Colon (tissue), 2 donors: ENCODE measurements around the gene NLGN1.

ENCODE experiments used
- FAIRE-seq: peaks from 2 replicates; lab custom pipeline; 2012; peaks lifted over from hg19 to GRCh38; lab: Jason Lieb, UNC
- donor health status: control.
- donor health status: control.

The NLGN1 gene

DNA sequence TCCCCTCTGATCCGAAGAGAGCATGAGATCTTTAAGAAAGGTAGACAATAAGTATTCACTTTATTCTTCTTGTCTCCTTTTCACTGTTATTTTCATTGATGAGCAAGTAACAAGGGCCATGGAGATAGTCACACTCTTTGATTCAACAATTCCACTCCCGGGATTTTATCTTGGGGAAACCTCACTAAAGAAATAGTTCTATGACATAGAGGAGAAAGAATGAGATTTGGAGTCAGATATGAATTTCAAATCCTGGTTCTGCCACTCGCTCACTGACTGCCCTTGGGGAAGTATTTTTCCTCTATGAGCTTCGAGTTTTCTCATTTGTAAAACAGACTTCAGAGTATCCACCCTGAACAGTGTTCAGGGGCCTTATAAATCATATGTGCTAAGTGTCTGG, 514.6 kb downstream of the NLGN1 start:
- no peak for FAIRE-seq

DNA sequence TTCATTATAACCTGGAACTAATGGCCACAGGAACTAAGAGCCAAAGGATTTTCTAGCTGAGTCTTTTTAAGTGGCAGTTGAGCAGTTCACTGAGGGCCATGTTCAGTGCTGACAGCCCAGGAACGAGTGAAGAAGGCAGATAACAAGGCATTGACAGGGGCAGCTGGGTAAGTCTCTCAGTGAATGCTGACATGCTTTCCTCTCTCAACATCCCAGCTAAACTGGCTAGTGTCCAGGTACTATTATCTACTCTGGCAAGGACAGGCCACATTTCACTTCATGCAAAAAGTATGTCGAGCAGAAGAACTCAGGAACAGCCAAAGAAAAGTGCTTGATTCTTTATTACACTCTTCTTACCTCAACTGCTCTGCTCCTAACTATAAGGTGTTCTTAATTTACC, 515.9 kb downstream of the NLGN1 start:
- no peak for FAIRE-seq

DNA sequence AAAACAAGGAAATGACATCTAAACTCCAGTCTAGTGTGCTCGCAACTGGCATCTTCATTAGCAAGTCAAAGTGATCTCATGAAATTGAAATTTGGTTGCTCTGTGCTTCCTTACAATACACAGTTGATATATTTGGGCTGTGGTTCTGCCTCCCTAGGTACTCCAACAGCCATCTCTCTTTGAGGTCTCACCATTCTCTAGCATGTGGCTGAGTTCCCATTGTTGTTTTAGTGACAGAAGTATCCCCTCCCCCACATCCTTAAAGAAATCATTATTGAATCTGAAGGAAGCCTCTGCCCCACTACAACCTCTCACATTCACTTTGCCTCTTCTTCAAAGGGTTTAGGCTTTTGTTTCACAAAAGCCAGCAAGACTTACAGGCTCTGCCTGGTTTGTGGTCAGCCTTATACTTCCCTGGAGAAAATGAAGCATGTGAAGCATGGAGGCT, 516.5 kb downstream of the NLGN1 start:
- no peak for FAIRE-seq

DNA sequence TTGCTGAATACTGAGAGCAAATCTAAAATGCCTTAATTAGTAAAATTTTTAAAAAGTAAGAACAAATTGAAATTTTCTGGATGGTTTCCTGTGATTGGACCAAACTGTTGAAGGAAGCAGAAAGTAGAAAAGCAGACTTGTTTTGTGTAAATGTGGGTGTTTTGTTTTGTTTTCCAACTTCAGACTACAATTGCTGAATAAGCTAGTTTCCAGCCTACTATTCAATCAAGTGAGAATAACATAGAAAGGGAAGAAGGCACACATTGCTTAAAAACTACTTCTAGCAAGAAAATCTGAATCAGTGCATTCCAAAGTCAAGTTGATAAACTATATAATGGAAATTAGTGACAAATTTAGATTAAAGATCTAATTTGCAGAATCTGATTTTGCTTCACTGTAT, 519.3 kb downstream of the NLGN1 start:
- FAIRE-seq = no peak

DNA sequence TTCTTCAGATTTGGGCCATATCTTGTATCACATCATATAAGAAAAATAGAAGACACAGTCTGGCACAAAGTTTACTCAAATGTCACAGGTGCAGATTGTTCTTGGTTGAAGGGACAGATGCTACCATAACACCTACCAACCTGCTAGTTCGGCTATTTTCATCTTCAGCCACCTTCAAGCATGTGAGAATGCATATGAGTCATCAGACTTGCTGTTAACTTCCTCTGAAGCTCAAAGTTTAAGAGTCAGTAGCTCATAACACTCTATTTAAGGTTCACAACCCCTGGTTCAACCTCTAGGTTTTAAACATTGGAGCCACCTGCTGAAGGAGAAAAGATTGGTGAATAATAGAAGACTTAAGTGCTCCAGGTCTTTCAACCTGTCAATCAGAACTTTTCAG, 522.8 kb downstream of the NLGN1 start:
- no peak for FAIRE-seq

DNA sequence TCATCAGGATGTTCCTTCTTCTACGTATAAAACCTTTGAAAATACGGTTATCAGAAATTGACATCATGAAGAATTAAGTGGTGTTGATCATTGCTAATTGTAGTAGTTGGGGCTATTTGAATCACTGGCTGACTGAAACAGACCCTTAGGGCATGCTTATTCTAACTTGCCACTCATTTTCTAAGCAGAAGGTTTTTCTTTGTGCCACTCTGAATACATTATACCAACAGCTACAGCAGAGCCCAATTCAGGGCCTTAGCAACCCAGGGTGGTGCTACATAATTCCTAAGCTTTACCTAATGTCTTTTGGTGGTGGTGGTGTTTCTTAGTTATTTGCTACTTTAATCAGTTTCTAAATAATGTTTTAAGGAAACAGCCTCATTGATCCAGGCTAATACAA, 524.2 kb downstream of the NLGN1 start:
- no peak for FAIRE-seq

DNA sequence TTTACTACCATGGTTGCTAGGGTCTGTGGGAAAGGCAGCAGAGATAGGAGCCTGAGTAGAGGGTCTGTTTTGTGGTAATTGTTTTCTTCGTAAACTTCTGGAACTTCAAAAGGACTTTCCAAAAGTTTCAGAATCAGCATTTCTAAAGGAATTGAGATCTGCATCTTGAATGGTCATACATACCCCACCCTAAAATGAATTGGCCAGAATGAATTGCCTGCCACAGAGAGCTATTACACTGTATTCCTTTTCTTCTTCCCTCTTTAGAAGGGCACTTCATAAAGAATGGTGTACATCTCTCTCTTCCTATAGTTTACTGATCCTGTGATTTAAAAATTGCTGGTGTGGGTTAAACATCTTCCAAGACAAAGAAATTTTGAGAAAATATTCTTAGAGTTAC, 525.7 kb downstream of the NLGN1 start:
- no peak for FAIRE-seq

DNA sequence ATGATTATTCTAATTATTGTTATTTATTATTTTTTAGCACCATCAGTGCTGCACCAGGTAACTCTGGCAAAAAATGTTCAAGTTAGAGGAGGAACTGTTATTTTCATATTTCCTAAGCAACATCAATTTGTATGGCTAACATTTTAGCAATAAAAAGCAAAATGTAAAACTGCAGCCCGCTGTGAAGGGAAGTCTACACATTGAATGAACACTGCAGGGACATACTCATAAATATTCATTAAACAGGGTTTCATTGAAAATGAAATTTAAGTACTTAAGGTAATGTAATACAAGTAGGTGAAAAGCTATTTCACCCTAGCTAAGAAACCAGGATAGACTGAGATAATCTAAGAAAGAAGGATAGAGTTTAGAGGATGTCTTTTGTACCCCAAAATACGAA, 532.7 kb downstream of the NLGN1 start:
- FAIRE-seq = no peak

DNA sequence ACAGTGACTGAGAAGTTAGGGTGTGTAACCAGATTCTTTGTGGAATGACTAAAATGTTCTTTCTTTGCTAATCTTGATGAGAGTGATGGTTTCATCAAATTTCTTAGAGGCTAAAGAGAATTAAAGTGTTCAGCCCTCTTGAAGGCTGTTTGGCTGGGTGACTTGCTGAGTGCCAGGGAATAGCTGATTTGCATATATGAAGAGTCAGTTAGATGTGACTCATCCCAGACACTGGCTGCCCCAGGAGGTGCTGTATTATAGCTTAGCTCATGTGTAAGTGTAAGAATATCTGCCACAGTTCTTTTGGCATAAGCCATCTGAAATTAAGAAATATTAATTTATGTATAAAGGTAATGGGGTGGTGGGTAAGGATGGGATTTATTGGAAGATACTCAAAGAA, 535.1 kb downstream of the NLGN1 start:
- FAIRE-seq = no peak

DNA sequence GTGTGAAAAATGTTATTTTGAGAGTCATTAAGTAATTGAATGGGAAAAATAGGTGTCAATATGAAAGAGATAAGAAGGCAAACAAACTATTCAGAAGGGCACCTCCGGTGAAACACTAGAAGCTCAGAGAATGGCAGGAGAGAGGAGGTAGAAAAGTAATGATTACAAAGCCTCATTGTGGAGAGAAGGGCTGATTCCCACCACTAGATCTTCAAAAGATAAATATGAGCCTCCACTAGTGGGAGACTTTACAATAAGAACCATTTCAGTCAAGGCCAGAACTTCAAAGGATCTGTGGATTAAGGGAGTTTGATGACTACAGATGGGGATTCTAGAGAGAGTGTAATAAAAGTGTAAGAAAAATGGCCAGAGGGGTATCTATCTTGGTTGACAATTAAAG, 535.6 kb downstream of the NLGN1 start:
- FAIRE-seq = no peak

DNA sequence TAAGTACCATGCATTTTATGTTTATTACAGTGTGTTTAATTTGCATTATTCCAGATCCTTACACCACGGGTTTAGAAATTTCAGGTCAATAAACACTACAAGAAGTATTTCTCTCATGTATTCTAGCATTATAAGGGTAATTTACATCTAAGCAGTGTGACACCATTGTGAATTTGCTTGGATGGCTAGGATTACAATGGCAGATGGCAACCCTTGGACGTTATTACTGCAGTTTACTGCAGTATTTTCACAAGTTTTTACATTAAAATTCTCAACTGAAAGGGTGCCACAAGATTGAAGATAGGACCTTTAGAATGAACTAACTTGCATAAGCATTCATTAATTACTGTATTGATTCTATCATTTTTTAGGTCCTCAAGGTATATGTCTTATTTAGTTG, 538.8 kb downstream of the NLGN1 start:
- no peak for FAIRE-seq

DNA sequence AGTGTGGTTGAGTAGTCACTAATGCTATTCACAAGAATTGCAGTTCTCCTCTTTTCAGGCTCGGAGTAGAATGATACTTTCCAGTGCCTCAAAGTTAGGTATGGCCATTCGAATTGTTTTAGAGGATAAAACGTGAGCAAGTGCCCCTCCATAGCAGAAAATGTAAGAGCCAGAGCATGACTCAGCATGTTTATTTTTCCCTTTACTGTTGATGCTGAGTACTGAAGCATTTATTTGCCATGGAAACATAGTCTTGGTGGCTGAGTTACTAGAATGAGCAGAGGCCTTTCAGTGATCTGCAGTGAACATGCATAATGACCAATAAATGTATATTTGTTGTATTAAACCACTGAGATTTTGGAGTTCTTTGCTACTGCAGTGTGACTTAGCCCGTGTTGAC, 540.6 kb downstream of the NLGN1 start:
- FAIRE-seq = no peak

DNA sequence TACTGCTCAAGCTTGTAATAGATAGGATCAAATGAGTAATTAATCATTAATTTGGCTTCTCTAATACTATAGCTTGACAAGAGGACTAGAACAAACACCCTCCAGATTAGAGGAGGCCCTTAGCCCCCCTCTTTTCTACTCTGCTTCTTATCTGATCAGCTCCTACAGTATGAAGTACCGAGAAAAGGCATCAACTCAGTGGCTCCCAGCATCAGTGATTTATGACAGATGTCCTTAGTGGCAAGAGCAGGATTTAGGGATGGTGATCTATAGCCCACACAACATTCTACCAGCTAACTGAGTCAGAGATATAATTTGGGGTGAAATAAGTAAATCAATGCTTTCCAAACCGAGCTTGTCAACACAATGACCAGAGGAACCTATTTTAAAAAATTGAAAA, 541.1 kb downstream of the NLGN1 start:
- FAIRE-seq = no peak

DNA sequence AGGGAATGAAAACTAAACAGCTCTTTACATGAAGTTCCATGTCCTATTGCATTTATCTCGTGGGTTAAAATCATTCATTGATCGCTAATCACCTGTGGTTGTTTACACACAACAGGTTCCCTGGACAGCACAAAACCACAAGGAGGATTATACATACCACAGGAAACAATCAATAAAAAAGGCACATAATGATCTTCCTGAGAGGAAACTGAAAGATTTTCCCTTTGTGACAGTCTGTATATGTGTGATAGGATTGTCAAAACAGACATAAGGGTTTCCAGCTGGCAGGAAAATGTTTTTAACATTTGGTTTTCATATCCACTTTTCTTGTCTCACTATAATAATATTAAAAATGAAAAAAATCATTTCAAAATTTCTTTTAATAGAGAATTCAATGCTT, 541.8 kb downstream of the NLGN1 start:
- no peak for FAIRE-seq

DNA sequence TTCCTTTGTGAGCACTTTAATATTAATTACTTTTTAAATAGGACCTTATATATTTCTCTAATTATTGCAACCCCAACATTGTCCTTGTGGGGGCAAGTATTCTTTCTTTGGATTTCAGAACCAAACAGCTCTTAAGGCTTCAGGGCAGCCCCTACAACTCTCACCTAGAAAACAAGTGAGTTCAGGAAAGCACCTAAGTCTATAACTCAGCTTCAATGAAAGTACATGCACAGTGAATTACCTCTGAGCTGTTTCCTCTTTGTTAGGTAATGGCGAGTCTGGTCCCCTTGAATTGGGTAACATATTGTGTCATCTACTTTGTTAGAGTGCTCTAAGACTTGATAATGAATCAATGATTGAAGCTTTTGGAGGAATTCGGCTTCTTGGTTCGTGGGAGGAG, 545.7 kb downstream of the NLGN1 start:
- no peak for FAIRE-seq

DNA sequence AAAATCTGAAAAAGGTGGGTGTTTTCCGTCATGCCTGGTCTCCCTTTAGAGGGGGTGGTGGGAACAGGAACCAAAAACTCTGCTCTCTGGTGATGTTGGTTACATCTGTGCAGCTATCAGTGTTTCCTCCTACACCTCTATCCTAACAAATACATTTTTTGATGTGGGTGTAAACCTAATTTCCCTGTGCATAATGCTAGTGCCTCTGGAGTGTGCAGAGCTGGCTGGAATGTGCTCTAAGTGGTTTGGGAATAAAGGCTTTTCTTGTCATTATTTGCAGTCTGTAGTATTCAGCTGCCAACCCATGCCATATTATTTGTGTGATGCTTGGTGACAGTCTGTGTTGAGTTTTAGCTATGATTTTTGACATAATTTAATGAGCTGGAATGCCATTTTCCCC, 547.6 kb downstream of the NLGN1 start:
- FAIRE-seq = no peak

DNA sequence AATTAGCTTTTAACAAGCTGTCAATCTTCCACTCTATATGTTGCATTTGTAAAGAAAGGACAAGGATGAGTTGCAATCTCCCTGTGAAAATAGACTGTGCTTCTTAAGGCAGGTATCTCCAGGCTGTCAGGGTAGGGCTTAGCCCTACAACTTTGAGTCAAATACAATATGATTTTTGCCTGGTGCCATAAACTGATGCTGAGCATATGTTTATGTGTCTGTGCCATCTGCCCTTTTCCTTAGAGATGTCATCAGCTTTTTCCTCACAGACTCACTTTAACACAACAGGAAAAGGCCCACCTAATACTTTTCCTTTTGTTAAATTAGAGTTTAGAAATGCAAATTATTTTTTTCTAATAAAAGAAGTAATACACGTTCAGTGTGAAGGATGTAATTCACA, 548.3 kb downstream of the NLGN1 start:
- FAIRE-seq = no peak

DNA sequence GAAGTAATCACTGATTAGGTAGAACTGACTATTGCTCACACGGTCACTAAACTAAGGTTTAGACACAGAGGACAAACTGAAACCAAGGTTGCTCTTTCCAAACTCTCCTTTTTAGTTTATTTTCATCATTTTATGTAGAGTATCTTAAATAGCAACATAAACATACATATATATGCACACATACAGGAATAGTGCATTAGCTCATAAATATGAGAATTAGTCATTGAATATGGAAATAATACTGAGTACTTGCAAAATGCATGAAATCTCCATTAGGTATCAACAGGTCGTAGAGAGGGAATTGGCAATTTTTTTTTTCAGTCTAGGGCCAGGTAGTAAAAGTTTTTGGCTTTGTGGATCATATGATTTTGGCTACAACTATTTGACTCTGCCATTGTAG, 557.1 kb downstream of the NLGN1 start:
- FAIRE-seq = no peak

DNA sequence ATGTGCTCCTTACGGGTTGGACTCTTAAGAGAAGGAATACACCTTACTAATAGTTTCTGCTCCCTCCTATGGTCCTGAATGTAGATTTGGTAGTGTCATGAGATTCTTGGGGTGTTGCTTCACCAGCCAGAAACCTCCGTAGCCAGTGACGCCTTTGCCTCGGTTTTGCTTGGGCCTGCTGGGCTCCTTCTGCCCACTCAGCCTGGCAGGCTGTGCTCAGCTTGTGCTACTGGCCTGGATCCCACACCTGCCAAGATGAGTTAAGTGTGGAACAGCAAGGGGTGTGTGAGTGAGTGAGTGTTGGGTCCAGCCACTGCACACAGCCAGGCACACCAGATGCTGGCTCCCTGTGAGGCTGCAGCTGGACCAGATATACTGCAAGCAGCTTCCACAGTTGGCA, 560.1 kb downstream of the NLGN1 start:
- no peak for FAIRE-seq

DNA sequence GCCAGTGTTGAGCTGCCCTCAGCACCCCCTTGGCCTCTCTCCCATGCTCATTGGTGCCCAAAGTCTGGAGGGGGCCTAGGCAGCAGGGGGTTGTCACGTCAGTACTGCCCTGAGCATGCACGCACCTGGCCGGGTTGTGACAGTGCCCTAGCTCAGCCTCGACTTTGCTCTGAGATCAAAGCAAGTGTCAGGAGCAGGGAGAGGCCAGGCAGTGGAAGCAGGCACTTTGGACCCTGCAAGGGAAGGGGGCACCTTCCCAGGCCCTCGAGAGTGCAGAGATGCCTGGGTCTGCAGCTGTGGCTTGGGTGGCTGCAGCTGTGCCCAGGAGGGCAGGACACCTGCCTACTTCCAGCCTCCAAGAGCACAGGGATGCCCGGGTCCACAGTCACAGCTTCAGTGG, 561.3 kb downstream of the NLGN1 start:
- FAIRE-seq = no peak

DNA sequence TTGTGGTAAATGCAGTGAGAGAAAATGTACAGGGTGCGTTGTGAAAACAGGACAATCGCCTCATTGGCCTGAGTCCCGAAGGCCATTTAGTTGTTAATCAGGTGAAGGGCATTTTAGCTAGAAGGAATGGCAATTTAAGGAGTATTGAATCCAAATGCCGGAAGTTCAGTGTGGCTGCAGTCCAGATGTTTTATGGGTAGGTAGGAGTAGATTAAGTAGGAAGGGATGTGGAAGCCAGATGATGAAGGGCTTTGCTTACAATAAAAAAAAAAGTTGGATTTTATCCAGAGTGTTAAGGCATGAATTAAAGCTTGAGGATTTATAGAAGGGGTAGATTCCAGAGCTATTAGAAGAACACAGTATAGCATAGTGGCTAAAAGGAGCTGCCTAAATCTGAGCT, 572.7 kb downstream of the NLGN1 start:
- no peak for FAIRE-seq

DNA sequence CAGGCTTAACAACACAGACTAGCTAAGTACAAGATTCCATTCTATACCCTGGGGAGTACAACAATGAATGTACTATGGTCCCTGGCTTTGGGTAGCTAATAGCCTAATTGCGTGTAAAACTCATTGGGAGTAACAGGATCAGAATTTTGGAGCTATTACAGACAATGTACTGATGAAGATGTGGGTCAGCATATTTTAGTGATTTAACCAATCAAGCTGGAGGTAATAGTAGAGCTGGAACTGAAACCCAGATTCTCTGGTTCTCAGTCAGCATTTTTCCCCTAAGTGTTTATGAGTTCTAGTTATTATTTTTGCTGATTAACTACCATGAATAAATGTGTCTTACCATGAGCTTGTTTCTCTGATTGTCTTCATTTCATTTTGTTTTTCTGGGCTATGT, 578.7 kb downstream of the NLGN1 start:
- no peak for FAIRE-seq

DNA sequence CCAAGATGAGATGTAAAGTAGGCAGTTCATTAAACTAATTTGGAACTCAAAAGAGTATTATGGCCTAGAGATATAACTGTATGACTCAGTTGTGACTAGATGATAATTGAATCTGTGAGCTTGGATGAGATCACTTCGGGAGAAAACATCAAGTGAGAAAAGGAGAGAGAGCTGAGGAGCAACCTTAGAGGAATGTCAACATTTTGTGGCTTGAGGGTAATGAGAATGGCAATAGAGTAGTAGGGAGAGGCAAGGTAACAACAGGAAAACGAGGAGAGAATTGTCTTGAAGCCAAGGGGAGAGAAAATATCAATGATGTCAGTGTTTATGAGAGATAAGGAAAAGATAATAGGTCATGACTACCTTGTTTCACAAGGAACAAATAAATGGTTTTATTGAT, 580.2 kb downstream of the NLGN1 start:
- FAIRE-seq = no peak

DNA sequence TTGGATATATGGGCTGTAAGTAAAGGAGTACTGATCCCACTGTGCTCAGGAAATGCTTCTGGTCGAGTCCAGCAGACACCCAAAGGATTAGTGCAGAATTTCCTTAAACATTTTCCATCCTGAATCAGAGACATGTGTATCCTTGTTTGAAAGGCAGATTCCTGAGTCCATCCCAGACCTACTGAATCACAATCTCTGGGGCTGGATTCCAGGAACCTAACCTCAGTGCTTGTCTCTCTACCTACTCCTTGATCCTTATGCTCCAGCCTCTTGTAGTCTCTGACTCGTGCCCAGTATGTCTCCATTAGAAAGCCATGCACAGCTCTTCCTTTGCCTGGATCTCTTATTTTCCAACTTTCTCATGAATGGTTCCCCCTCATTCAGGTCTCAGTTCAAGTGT, 585.8 kb downstream of the NLGN1 start:
- no peak for FAIRE-seq

DNA sequence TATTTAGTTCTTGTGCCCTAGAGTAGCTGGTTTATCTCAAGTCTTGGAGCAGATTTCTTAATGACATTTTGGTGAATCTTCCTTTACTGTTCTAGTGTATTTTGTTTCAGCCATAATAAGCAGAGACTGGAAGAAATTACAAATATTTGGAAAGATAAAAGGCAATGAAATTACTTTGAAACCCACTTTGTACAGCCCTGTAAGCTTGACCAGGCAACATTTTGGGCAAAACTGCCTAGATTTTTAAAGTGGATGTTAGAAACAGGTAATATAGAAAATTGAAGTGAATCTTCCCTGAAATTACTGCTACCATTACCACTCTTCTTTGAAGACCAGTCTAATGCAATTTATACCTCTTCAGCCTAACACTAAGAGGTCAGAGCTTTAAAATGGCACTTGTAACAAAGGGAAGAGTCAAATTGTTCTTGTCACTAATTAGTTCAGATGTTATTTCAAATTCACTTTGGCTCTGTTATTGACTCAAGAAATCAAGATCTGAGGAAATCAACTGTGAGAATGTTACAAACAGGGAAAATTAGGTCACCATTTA, 589.4 kb downstream of the NLGN1 start:
- no peak for FAIRE-seq
